Measurements from ENCODE around the gene SEMA4D.

DNA sequence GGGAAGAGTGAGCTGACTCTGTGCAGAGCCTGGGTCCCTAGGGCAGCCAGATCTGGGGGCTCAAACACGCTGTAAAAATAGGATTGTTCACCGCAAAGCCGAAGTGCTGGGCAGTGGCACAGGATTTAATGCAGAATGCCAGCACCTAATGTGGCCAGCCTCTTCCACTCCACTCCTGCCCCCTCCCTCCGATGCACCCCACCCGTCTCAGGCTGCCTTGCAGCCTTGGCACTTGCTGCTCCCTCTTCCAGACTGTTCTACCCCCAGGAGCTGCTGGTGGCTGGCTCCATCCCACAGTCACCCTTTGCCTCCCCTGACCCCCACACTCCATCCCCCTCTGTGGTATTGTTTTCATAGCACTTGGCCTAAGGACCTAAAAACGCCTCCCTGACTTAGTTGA is 86.2 kb downstream of the SEMA4D start:
- TF ChIP-seq, protein P1, sequence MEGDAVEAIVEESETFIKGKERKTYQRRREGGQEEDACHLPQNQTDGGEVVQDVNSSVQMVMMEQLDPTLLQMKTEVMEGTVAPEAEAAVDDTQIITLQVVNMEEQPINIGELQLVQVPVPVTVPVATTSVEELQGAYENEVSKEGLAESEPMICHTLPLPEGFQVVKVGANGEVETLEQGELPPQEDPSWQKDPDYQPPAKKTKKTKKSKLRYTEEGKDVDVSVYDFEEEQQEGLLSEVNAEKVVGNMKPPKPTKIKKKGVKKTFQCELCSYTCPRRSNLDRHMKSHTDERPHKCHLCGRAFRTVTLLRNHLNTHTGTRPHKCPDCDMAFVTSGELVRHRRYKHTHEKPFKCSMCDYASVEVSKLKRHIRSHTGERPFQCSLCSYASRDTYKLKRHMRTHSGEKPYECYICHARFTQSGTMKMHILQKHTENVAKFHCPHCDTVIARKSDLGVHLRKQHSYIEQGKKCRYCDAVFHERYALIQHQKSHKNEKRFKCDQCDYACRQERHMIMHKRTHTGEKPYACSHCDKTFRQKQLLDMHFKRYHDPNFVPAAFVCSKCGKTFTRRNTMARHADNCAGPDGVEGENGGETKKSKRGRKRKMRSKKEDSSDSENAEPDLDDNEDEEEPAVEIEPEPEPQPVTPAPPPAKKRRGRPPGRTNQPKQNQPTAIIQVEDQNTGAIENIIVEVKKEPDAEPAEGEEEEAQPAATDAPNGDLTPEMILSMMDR (IDR thresholded peaks at IDR 0.05; ENCODE audit: low read length): no peak
- no peak for TF ChIP-seq EZH2 (IDR thresholded peaks at IDR 0.05; ENCODE audit: borderline replicate concordance, low read length)

All from OCI-LY1 (cell line).